GM11168 (cell line): ENCODE data around the gene JMJD7.

Experiments used
- in situ Hi-C: fragments of 300-500 bp; cut with MboI; formaldehyde crosslinking; loops from one replicate; pipeline ENCODE4 v1.12.0; 2022; ENCODE audit warnings: low sequenced_read_pairs; ENCODE audit not compliant: unreplicated experiment

JMJD7 gene

GRCh38 chr15:41798607-41799487 is 29.0 kb upstream of the JMJD7 start:
- in situ Hi-C loops: no loop called here

- in situ Hi-C loops: no loop called here
Measured at GRCh38 chr15:41799488-41799805, 28.4 kb upstream of the JMJD7 start.

- in situ Hi-C loops: no loop called here
Measured at GRCh38 chr15:41801185-41801584, 26.7 kb upstream of the JMJD7 start.

- in situ Hi-C loops: no loop called here
Measured at GRCh38 chr15:41801850-41802455, 25.9 kb upstream of the JMJD7 start.

DNA sequence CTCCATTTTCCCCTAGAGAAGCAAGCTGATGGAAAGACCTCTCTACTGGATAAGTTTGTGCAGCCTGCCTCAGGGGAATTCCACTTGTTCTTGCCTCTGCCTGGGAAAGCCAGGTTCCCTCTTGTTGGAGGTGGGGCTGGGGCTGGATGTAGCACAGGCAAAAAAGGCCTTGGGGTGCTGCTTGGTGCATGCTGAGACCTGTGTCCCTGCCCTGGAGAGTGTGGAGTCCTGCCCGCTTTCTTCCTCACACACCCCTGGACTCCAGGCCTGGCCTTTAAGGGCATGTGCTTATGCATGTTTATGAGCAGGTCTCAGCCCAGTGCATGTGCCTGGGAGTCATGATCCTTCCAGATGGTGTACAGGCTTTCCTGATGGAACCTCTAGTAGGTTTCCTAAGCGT is 23.5 kb upstream of the JMJD7 start:
- in situ Hi-C loops: no loop called here

DNA sequence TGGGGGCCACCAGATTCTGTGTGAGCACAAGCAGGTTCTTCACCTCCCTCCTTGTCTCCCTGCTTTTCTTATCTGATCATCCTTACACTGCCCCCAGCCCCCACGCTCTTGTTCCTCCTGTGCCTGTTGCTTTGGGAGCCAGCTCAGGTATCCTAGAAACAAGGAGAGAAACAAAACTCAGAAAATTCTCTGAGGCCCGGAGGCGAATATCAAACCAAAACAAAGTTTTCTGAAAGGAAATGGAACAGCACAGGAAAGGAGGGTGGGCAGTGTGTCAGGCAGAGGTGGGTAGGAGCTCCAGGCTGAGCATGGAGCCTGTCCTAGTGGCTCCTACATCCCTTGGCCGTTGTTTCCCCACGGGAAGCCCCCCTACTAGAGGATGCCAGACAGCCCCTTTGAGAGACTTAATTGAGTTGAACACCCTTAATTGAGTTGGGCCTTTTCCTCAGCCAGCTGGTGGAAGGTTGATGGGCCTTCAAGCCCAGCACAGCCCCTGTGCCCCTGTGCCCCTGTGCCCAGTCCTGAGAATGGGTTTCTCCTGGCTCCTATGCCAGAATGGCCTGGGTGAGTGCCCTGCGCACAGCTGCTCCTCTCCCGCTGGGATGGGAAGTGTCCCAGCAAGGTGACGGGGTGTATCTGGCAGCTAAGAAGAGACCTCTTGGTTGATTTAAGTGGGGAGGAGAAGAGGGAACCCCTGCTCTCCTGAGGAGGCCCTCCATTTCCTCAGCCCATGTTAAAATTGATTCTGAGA is 22.8 kb upstream of the JMJD7 start:
- in situ Hi-C loops: no loop called here

GRCh38 chr15:41805711-41806110 is 22.2 kb upstream of the JMJD7 start:
- in situ Hi-C loops: no loop called here

DNA sequence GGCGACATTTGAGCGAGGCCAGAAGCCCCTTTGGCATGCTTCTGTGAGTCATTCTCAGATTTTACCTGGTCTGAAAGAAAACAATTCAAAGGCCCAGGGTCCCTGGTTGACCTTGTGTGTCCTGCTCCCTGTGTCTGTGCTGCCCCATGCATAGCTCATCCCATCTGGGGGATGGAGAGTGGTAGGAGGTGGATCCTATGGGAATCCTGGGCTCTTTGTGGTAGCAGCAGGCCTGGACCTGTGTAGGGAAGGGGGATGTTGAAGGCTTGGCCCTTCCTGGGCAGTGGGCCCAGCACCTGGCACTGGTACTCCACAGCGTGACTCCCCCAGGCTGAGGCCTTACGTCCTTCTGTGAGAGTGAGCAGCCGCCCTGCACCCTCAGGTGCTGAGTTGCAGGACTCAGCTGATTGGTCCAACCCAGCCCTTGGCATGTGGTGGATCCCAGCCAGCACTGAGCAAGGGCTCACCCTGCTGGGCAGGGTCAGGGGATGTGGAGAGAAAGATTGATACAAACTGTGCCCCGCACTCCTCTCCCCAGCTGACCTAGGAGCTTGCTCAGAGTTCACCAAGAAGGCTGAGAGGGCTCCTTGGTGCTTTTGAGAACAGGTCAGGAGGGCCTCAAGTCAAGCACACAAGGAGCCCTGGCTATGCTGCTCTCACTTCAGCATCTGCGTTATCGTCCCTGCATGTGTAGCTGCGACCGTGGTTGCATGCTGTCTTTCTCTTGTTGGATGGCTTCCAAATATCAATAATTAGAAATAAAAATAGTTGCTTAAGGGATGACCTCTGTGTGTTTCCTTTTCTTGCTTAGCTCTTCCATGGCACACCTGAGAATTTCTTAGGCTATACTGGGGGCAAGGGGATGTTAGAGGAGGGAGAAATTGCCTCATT is 21.4 kb upstream of the JMJD7 start:
- in situ Hi-C loops: no loop called here

DNA sequence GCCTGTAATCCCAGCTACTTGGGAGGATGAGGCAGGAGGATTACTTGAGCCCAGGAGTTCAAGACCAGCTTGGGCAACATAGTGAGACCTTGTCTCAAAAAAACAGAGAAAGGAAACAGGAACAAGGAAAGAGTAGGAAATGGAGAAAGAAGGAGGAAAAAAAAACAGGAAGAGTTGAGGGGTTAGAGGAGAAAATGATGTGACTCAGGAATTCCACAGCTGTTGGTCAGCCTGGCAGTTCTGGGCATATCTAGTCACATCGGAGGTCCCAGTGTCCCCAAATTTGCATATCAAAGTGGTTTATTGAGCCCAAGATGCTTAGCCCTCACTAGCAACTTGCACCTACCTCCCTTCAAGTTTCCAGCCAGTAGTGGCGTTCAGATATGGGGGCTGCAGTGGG is 18.8 kb upstream of the JMJD7 start:
- in situ Hi-C loops: no loop called here

GRCh38 chr15:41809526-41810220 is 18.2 kb upstream of the JMJD7 start:
- in situ Hi-C loops: loop anchor here (5.0 kb wide), 1 partner anchor 37 kb away; the partner anchor contains the start of gene MAPKBP1

DNA sequence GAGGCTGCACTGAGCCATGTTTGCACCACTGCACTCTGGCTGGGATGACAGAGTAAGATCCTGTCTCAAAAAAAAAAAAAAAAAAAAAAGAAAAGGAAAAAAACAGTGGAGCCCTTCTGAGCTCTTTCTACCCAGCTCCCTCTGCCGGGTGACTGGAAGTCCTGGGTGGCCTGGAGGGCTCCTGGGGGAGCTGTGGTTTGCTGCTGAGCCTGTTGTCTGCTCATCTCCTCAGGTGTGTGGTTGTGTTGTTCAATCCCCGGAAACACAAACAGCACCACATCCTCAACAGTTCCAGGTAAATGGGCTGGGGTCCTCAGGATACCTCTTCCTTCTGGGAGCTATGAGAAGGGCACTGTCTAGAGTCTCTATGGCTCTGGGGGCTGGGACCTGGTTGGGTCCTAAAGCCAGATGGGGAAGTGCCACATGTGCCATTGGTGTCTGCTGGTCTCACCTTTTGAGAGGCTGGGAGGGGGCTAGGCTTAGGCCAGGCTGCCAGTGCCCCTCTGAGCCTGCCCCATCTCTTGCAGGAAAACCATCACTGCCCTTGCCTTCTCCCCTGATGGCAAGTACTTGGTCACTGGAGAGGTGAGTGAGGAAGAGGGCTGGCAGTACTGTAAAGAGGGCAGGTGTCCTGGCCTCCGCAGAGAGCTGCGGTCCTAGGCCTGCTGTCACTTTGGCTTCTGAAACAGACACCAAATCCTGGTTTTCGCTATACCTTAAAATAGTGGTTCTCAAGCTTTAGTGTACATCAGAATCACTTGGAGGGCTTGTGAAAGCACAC is 17.1 kb upstream of the JMJD7 start:
- in situ Hi-C loops: loop anchor here (5.0 kb wide), 1 partner anchor 39 kb away; the partner anchor contains the start of gene MAPKBP1

DNA sequence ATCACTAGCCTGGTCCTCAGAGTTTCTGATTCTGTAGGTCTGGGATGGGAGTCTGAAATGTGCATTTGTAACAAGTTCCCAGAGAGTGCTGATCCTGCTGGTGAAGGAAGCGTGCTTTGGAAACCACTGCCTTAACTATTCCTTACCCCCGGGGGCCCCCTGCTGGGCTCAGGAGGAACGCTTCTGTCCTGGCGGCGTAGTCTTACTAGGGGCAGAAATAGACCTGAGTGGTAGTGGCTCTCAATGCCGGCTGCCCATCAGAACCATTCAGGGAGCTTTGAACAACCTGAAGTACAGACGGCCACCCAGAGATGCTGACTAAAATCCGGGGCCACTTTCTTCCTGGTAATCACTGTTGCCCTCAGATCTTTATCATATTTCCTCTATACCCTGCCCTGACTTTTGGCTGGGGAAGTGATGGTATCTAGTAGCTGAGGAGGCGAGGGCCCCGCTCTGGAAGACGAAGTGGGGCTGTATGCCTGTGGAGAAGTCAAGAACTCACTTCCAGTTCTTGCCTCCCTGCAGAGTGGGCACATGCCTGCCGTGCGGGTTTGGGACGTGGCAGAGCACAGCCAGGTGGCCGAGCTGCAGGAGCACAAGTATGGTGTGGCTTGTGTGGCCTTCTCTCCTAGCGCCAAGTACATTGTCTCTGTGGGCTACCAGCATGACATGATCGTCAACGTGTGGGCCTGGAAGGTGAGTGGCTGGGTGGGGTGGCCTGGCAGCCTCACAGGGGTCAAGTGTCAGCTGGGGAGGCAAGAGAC is 16.3 kb upstream of the JMJD7 start:
- in situ Hi-C loops: loop anchor here (5.0 kb wide), 1 partner anchor 39 kb away; the partner anchor contains the start of gene MAPKBP1

DNA sequence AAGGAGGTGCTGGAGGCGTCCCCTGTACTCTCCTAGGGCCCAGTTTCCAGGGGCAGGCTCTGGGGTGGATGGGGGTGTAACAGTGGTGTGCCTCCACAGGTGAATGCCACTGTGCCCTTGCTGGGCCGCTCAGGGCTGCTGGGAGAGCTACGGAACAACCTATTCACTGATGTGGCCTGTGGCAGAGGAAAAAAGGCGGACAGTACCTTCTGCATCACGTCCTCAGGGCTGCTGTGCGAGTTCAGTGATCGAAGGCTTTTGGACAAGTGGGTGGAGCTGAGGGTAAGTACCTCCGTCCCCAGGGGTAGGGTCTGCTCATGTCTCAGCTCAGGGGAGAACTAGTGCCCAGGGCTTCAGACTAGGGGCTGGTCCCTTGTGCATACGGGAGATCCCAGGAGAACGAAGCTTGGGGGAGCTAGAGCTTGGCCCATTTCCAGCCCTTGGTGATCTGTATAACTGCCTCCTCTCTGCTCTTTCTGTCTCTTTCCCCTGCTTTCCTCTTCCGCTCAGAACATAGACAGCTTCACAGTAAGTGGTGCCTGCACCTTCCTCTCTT is 15.0 kb upstream of the JMJD7 start:
- in situ Hi-C loops: loop anchor here (5.0 kb wide), 1 partner anchor 41 kb away; the partner anchor contains the start of gene MAPKBP1

- in situ Hi-C loops: loop anchor here (5.0 kb wide), 1 partner anchor 41 kb away; the partner anchor contains the start of gene MAPKBP1
Measured at GRCh38 chr15:41813426-41813825, 14.5 kb upstream of the JMJD7 start.

GRCh38 chr15:41814534-41814933 is 13.4 kb upstream of the JMJD7 start:
- in situ Hi-C loops: loop anchor here (5.0 kb wide), 1 partner anchor 42 kb away; the partner anchor contains the start of gene MAPKBP1

DNA sequence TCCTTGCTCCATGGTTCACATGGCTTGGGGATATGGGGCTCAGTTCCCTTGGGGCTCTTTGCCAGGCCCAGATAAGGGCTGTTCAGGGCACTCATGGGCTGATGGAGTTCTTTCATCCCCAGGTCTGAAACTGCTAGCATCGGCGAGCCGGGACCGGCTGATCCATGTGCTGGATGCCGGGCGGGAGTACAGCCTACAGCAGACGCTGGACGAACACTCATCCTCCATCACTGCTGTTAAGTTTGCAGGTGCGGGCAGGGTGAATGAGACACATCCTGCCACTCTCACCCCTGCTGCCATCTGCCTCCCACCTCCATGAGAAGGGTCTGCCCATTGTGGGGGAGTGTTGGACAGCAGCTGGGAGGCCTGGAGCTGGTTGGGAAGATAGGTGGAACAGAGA is 11.1 kb upstream of the JMJD7 start:
- in situ Hi-C loops: no loop called here

DNA sequence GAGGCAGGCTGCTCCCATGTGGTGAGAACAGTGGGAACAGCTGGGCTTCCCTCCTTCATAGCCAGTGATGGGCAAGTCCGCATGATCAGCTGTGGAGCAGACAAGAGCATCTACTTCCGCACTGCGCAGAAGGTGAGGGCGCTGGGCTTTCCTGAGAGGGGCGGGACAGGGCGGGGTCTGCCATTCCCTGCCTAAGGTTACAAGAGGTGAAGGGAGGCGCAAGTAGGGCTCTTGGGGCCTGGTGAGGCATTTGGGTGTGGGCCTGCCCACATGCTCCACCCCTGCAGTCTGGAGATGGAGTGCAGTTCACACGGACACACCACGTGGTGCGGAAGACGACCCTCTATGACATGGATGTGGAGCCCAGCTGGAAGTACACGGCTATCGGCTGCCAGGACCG is 10.6 kb upstream of the JMJD7 start:
- in situ Hi-C loops: no loop called here
